Activated CD4-positive, alpha-beta T cell treated with anti-CD3 and anti-CD28 coated beads, Interleukin-2, amount 50 U/mL, for 24 hours (primary cell): Measurements from ENCODE around the gene SPSB4.

Experiments
- DNase-seq, 2 donors: peaks; one replicate each; pipeline ENCODE4 v3.0.0-alpha.2; 2020; ENCODE audit warnings: low read depth in 1 of 2, low spot score in 1 of 2

The SPSB4 gene

GRCh38 chr3:141052201-141053069 lies 1.3 kb downstream of the SPSB4 start:
- DNase-seq: no peak

GRCh38 chr3:141055136-141055535 lies 4.0 kb downstream of the SPSB4 start:
- no peak for DNase-seq

GRCh38 chr3:141055536-141056445 lies 4.6 kb downstream of the SPSB4 start:
- DNase-seq: no peak

- no peak for DNase-seq
Observed at GRCh38 chr3:141056751-141057171, 5.6 kb downstream of the SPSB4 start.

GRCh38 chr3:141057436-141057835 lies 6.3 kb downstream of the SPSB4 start:
- DNase-seq: no peak

- no peak for DNase-seq
Observed at GRCh38 chr3:141057946-141058800, 7.0 kb downstream of the SPSB4 start.

GRCh38 chr3:141058996-141059395 lies 7.8 kb downstream of the SPSB4 start:
- no peak for DNase-seq

GRCh38 chr3:141059816-141060215 lies 8.7 kb downstream of the SPSB4 start:
- no peak for DNase-seq

- DNase-seq: no peak
Observed at GRCh38 chr3:141060327-141060726, 9.2 kb downstream of the SPSB4 start.

GRCh38 chr3:141063831-141064230 lies 12.7 kb downstream of the SPSB4 start:
- no peak for DNase-seq

GRCh38 chr3:141064255-141064926 lies 13.2 kb downstream of the SPSB4 start:
- DNase-seq: no peak

- DNase-seq: no peak
Observed at GRCh38 chr3:141065258-141065657, 14.1 kb downstream of the SPSB4 start.

- no peak for DNase-seq
Observed at GRCh38 chr3:141065841-141066805, 15.0 kb downstream of the SPSB4 start.

- DNase-seq: no peak
Observed at GRCh38 chr3:141067206-141067974, 16.2 kb downstream of the SPSB4 start.

GRCh38 chr3:141070229-141070628 lies 19.1 kb downstream of the SPSB4 start:
- no peak for DNase-seq

GRCh38 chr3:141070727-141071357 lies 19.7 kb downstream of the SPSB4 start:
- no peak for DNase-seq

GRCh38 chr3:141071681-141072260 lies 20.6 kb downstream of the SPSB4 start:
- no peak for DNase-seq

GRCh38 chr3:141072950-141073349 lies 21.8 kb downstream of the SPSB4 start:
- DNase-seq: no peak
